ENCODE measurements around the gene TLE1. TPM values are rescaled to one million over a fixed set of nuclear protein-coding genes. Genes with fewer than 3 reads are reported as not detected.

TLE1 gene
- total and polyA plus RNA-seq, 2 of the 4 experiments (the other 2 are of a cell fraction), result 36.0 to 51.0 TPM

- no peak overlapping the region for H4K8ac ChIP-seq (ENCODE audit: low read depth in 2 of 2, low read length in 2 of 2)
- H3K27me3 ChIP-seq (ENCODE audit: control insufficient read depth, insufficient read depth, low read length), result no peaks in the 10 kb centered on the region
- H3K36me3 ChIP-seq (ENCODE audit: control insufficient read depth, insufficient read depth, low read length), result peaks cover 37% of the 10 kb centered on the region
- H2AK9ac ChIP-seq (replicated peaks; ENCODE audit: low read depth, low read length, poor library complexity), result no peak overlapping the region
- H3K79me1 ChIP-seq (ENCODE audit: low read depth in 1 of 2, low read length in 2 of 2), result peaks cover 3 to 22% of the 10 kb centered on the region in 2 experiments; a peak in 2 of 4 replicates
- 0 out of 2 replicates have a peak overlapping the region, but pooled peaks have one; percentile 21 for H3K4ac ChIP-seq (ENCODE audit: low read depth, low read length)
- intact Hi-C loops (cut with micrococcal nuclease) (no loop called here), dilution Hi-C loops (cut with HindIII; ENCODE audit: low sequenced_read_pairs, unreplicated experiment) (no loop called here), in situ Hi-C loops (cut with MboI; ENCODE audit: low sequenced_read_pairs) (no loop called here)
- no peak overlapping the region for H2BK5ac ChIP-seq (ENCODE audit: low read depth, low read length, poor library complexity, severe bottlenecking)
- no peak overlapping the region for H3K18ac ChIP-seq (ENCODE audit: low read depth, low read length)
- H3K27ac ChIP-seq (ENCODE audit: insufficient read depth, low read length), result no peak overlapping the region
- H3K4me2 ChIP-seq (ENCODE audit: low read depth, low read length), result no peak overlapping the region
- no peaks in the 10 kb centered on the region for H3K9me3 ChIP-seq (ENCODE audit: control insufficient read depth, insufficient read depth, low read length)
- no peak overlapping the region for H2BK120ac ChIP-seq (ENCODE audit: low read depth, low read length)
- DNase-seq (no peak), ATAC-seq (ENCODE audit: low read depth) (no peak)
- H4K20me1 ChIP-seq (ENCODE audit: insufficient read depth, low read length), result 0 out of 2 replicates have a peak, but pooled peaks cover 3% of the 10 kb centered on the region
- no peak overlapping the region for H3K4me3 ChIP-seq (ENCODE audit: insufficient read depth, low read depth, low read length)
- ChIA-PET POLR2A (ENCODE audit: unreplicated experiment) (no interaction called here), CTCF (no interaction called here)
- H3K4me1 ChIP-seq (ENCODE audit: control insufficient read depth, insufficient read depth, low read length), result peaks cover 16% of the 10 kb centered on the region
- TF ChIP-seq CHD1 (IDR thresholded peaks at IDR 0.05; ENCODE audit: low read depth, low read length), result no peak
- TF ChIP-seq POLR2A (IDR thresholded peaks at IDR 0.05; ENCODE audit: low read depth, low read length), result no peak
- TF ChIP-seq MAZ (IDR thresholded peaks at IDR 0.05; ENCODE audit: borderline replicate concordance, low read depth, low read length), result no peak
- TF ChIP-seq CEBPB (IDR thresholded peaks at IDR 0.05; ENCODE audit: low read depth, low read length), result no peak
- TF ChIP-seq SMC3 (IDR thresholded peaks at IDR 0.05; ENCODE audit: low read depth, low read length), result no peak
- TF ChIP-seq, protein P1, sequence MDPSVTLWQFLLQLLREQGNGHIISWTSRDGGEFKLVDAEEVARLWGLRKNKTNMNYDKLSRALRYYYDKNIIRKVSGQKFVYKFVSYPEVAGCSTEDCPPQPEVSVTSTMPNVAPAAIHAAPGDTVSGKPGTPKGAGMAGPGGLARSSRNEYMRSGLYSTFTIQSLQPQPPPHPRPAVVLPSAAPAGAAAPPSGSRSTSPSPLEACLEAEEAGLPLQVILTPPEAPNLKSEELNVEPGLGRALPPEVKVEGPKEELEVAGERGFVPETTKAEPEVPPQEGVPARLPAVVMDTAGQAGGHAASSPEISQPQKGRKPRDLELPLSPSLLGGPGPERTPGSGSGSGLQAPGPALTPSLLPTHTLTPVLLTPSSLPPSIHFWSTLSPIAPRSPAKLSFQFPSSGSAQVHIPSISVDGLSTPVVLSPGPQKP (IDR thresholded peaks at IDR 0.05; ENCODE audit: borderline replicate concordance, low read depth, low read length), result no peak
- TF ChIP-seq RAD21 (IDR thresholded peaks at IDR 0.05; ENCODE audit: low read length), result no peak
- TF ChIP-seq, protein P2, sequence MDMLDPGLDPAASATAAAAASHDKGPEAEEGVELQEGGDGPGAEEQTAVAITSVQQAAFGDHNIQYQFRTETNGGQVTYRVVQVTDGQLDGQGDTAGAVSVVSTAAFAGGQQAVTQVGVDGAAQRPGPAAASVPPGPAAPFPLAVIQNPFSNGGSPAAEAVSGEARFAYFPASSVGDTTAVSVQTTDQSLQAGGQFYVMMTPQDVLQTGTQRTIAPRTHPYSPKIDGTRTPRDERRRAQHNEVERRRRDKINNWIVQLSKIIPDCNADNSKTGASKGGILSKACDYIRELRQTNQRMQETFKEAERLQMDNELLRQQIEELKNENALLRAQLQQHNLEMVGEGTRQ (IDR thresholded peaks at IDR 0.05; ENCODE audit: low read depth, low read length), result no peak
- TF ChIP-seq MXI1 (IDR thresholded peaks at IDR 0.05; ENCODE audit: borderline replicate concordance, low read depth, low read length), result no peak
- no peak for TF ChIP-seq RCOR1 (IDR thresholded peaks at IDR 0.05; ENCODE audit: insufficient replicate concordance, low read length)
- TF ChIP-seq NFE2L2 (IDR thresholded peaks at IDR 0.05; ENCODE audit: low read depth, low read length), result no peak
- TF ChIP-seq MAFK (IDR thresholded peaks at IDR 0.05; ENCODE audit: low read depth, low read length), result no peak
- no peak for TF ChIP-seq RFX5 (IDR thresholded peaks at IDR 0.05; ENCODE audit: low read depth, low read length)
- no peak overlapping the region for H3K23ac ChIP-seq (ENCODE audit: low read depth, low read length)
- H2AK5ac ChIP-seq (ENCODE audit: low read depth, low read length), result no peak overlapping the region; the same call in 1 of the 2 replicates
- 86% methylated on average over 3 of the region's 8 CpGs; no CpG with 5 or more reads in 1 of the 2 experiments for WGBS, 2 experiments (ENCODE audit: extremely low coverage in 2 of 2, insufficient read length in 1 of 2)
- H3K9ac ChIP-seq (ENCODE audit: low read depth, low read length), result no peak overlapping the region
- no TSS peak for BruUV-seq (replicated peaks)
- no peak overlapping the region for H2BK20ac ChIP-seq (ENCODE audit: low read depth, low read length)
- no peak overlapping the region for H4K5ac ChIP-seq (ENCODE audit: low read depth, low read length)
- peaks cover 17% of the 10 kb centered on the region for H3K9me1 ChIP-seq (ENCODE audit: insufficient read depth, low read length)
- H2AFZ ChIP-seq (replicated peaks; ENCODE audit: low read length, poor library complexity), result no peak overlapping the region
- H3K56ac ChIP-seq (ENCODE audit: extremely low read depth, insufficient read depth, low read length), result no peak overlapping the region
- H2BK15ac ChIP-seq (ENCODE audit: low read depth, low read length), result no peak overlapping the region
- no peak overlapping the region for H3K14ac ChIP-seq (replicated peaks; ENCODE audit: low read depth, low read length)
- H4K91ac ChIP-seq (ENCODE audit: insufficient read depth, low read depth, low read length), result no peak overlapping the region
These were observed 84.1 kb downstream of the TLE1 start for GRCh38 chr9:81605170-81605670.

Data from IMR-90 (cell line).